Activated gamma-delta T cell treated with Interleukin-2 at 50 U/mL for 16 hours (primary cell): ENCODE measurements around the gene TTLL11.

Source experiments
- DNase-seq: peaks from one replicate; pipeline ENCODE4 v3.0.0-alpha.2; 2020

TTLL11 gene

DNA sequence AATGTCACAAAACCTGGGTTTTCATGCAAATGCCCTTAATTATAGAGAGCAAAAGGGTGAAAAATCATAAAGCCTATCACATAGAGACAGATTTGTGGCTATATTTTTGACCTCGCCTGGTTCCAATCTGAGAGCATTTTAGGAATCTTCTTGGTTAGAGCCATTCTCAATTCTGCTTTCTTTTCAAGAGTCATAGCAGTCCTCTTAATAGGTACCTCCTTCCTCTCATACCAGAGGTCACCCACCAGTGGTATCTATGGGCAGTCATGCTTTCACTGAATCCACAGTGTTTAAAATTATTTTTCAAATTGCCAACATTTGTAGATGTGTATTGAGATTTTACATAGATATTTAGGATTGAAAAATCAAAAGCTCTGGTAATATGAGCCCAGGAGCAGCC, 226.2 kb downstream of the TTLL11 start:
- no peak for DNase-seq

GRCh38 chr9:121865884-121866283, 227.2 kb downstream of the TTLL11 start:
- no peak for DNase-seq

DNA sequence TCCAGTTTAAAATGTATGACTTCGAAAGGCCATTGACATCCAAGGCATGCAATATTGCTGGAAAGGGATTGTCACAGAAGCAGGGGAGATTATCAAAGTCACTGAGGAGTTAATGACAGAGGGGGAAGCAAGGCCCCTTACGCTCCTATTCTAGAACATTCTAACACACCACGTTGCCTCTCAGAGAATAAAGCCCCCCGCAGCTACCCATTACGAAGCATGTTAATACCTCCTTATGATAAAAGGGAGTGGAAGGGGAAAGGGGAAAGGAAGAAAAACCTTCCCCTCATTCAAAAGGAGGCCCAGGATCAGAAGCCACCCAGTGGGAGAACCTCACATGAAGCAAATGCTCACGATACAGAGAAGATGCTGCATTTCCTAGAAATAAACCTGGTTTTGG, 228.0 kb downstream of the TTLL11 start:
- DNase-seq, result no peak

- no peak for DNase-seq
Observed at GRCh38 chr9:121863955-121864354, 229.2 kb downstream of the TTLL11 start.

DNA sequence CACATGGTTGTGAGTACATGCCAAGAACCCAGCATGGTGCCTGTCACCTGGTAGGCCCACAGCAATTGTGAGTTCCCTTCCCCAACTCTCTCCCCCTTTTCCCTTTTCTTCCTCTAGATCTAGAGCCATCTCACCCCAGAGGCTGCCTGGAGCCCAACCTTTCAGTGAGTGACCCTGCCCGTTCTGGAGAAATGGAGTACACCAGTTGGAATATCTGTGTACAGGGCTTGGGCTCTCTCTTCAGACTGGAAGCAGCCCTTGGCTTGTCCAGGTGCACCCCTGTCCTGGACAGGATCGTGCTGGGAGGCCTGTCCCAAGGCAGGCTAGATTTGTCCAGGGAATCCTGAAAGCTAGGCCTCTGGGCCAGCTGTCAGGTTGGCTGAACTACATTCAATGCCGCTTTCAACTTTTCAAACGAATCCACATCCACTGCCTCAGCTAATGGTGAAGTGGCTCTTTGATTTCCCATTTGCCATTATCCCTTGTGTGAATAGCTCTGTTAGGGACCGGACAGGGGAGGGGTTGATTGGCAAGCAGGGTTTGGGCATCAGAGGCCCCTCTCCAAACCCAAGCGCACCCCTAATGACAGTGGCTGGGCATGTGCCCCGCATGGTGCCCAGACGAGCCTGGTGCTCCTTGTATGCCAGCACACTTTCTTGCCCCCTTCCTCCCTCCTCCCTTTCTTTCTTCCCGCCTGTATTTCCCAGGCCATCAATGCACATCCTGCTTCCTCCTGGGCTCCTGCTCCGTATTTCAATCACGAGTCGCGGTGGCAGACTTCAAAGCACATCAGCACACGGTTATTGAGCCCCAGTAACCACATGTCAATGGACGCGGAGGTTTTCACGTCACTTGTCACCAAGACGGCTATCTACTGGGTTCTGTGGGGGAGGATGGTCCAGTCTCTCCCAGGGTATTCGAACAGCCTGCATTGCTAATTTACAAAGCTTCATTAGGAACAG, 230.5 kb downstream of the TTLL11 start:
- no peak for DNase-seq

DNA sequence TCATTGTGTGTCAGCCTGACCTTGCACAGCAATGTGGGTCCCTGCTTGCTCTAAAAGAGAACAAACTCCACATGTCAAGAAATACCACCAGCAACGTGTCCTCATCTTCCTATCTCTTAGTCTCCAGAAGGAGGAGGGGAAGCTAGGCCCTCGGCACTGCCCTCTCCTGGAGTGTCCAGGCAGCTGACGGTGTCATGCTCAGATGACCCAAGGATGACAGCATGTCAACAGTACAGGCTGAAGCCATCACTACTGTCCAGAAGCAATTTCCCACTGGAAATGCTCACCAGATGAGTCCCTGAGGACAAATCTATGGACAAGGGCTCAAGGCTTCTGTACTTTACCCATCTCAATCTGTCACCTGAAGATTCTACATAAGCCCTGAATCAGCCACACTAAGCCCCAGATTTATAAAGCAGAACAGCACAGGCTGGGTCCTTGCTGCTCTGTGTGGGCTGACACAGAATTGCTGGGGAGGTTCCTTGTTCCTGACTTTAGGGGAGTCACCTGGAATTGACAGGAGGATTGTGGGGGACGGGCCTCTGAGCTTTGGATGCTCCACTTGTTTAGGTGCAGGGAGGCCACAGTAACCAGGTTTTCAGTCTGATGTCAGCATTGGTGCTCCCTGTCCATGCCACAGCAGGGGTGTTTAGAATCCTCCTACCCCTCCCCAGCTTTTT, 231.5 kb downstream of the TTLL11 start:
- DNase-seq, result no peak

DNA sequence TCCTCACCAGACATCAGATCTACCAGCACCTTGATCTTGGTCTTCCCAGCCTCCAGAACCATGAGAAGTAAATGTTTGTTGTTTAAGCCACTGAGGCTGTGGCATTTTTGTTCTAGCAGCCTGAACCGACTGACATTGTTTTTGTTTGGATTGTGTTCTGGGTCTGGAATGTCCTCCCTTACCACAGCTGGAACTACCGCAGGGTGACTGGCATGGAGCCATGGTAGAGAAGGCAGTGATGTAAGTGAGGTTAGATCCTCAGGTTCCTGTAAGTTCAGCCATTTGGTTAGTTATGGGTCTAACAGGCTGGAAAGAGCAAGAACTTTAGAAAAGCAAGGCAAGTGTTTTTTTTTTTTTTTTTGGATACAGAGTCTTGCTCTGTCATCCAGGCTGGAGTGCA, 232.4 kb downstream of the TTLL11 start:
- no peak for DNase-seq

DNA sequence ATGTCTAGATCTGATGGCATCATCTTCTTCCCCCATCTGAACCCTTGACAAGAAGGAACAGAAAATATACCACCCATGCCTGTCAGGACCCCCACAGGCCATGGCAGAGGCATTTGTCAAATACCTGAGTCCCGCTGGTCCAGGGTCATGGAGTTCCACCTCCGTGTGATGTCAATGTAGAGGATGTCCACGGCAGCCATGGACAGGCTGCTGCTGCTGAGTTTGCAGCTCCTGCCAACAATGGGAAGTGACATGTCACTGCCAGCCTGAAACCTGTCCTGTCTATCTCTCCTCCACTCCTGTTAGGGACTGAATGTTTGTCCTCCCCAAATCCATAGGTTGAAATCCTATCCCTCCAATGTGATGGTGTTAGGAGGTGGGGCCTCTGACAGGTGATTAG, 232.9 kb downstream of the TTLL11 start:
- no peak for DNase-seq

DNA sequence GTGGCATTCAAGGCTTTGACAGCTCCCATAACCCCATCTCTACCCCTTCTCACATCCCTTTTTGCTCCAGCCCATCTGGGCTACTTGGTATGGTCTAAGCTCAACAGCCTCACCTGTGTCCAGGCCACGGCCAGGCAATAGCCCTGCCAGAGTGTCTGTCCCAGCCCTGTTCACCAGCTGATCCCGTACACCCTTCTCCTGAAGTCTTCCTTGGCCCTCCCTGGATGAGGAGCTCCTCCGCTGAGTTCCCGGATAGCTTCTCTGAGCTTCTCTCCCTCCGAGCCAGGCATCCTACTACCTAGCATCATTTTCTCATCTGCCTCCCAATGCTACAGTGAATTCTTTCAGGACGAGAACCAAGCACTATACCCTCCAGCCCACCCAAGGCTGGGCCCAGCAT, 233.5 kb downstream of the TTLL11 start:
- DNase-seq, result no peak

DNA sequence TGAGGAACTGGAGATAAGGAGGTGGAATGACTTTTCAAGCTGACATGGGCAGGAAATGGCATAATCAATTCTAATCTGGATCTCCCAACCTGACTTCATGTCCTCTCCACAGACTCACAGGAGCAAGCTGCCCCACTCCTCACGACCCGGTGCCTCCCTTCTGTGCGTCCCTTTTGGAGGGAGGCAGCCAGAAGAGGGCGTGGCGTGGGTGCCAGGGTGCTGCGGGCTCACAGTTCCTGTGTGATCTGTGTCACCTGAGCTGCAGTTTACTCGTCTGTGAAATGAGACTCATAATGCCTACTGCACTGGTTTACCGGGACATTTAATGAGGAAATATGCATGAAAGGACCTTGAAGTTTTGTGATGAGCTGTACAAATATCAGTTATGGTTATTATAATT, 234.3 kb downstream of the TTLL11 start:
- DNase-seq, result no peak

DNA sequence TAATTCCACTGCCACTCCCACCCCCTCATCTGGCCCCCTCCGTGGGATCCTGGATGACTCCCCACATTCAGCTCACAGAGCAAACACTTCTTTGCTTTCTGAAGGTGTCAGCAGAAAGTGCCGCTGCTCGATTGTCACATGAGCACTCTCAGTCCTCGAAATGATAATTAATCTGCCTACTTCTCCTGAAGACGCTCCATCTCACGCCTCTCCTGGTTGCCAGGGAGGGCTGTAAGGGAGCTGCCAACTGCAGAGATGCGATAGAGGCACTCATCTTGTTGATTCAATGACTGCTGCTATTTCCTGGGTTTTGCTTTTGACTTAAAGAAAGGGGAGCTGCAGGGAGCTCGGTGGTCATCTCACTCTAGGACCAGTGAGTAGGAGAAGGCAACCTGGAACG, 235.2 kb downstream of the TTLL11 start:
- no peak for DNase-seq

DNA sequence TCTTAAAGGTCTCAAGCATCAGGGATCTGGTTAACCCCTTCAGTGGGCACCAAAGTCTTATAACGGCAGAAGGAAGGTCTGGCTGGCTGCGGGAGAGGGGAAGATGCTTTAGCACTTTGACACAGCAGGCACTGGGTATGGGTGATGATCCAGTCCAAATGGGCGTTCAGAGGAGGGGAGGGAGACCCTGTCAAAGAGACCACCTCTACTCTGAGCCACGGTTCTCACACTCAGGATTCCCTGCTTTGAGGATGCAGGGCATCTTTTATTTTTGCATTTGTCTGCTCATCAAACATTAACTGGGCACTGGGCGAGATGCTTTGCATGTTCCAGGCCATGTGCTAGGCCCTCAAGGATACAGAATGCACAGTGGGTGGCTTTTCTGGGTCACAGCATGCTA, 237.6 kb downstream of the TTLL11 start:
- no peak for DNase-seq

GRCh38 chr9:121853617-121854395, 239.3 kb downstream of the TTLL11 start:
- DNase-seq, result no peak

DNA sequence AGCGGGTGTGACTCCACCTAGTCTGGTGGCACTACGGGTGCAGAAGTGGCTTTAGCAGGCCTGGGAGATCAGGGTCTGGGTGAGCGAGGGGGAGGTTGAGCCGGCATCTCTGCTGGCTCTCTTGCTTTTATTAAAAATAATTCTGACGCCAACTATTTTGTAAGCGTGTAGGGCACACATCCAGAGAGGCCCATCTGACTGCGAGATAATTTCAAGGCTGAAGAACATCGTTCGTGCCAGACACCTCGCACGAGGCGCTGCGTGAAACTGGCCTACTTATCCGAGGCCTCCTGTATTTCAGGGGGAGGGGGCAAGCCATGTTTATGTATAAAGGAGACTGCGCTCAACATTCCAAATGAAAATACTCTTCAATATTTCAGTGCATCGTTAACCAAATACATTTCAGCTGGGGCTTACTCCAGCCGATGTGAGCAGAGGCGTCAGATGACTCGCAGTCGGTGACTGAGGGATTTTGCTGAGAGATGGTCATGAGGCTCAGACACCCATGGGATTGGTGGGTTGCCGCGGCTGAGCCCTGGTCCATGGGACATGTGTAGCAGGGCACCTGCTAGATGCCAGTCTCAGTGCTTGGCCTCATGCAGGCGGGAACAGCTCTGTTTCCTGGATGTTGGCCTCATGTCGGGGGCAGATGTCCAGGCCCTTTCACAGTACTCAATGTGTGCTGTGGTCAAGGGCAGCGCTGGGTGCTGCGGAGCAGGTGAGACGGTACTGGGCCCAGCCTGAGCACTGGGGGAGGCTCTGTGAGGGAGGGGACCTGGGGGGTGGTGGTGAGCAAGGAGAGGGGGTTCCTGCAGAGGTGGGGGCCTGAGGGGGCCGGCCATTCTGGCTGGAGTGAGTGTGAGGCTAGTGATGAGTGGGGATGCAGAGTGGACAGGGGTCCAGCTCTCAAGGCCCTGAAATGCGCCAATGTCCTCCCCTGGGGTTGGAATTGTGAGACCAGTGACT, 240.2 kb downstream of the TTLL11 start:
- DNase-seq, result no peak

- no peak for DNase-seq
Observed at GRCh38 chr9:121852241-121852640, 240.9 kb downstream of the TTLL11 start.

GRCh38 chr9:121851641-121852091, 241.4 kb downstream of the TTLL11 start:
- DNase-seq, result no peak

- DNase-seq, result no peak
Observed at GRCh38 chr9:121850366-121850765, 242.7 kb downstream of the TTLL11 start.

- no peak for DNase-seq
Observed at GRCh38 chr9:121849554-121849953, 243.6 kb downstream of the TTLL11 start.

DNA sequence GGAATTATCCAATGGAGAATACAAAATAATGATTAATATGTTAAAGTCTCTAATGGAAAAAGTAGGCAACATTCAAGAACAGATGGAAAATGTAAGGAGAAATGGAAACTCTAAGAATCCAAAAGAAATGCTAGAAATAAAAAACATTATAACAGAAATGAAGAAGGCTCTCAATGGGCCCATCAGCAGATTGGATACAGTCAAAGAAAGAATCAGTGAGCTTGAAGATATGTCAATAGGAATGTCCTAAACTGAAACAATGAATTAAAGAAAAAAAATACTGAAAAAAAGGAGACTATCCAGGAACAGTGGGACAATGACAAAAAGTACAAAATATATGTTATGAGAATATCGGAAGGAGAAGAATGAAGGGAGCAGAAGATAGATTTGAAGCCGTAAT, 248.5 kb downstream of the TTLL11 start:
- no peak for DNase-seq

- DNase-seq, result no peak
Observed at GRCh38 chr9:121844098-121844497, 249.0 kb downstream of the TTLL11 start.

- no peak for DNase-seq
Observed at GRCh38 chr9:121842612-121842978, 250.5 kb downstream of the TTLL11 start.
